Endothelial cell of umbilical vein (primary cell): ENCODE data around the gene HTRA3. TPM values are rescaled to one million over a fixed set of nuclear protein-coding genes. Genes with fewer than 3 reads are reported as not detected.

ENCODE experiments used
- BruUV-seq: library from RNA; stranded (reverse); fragments of 400-500 nt; replicated peaks from 2 replicates; lab custom pipeline; 2021; lab: Mats Ljungman, UMichigan
- CTCF ChIA-PET: fragments of 300-600, 350-600 bp; sonication (Branson Sonifier 250); formaldehyde crosslinking; loops from one replicate; lab custom pipeline; 2021; ENCODE audit warnings: antibody characterized with exemption, inconsistent platforms; lab: Charles Lee
- POLR2A ChIA-PET: fragments of 300-600, 350-600 bp; sonication (Branson Sonifier 250); formaldehyde crosslinking; loops from one replicate; lab custom pipeline; 2021; ENCODE audit warnings: antibody characterized with exemption, inconsistent platforms; lab: Charles Lee
- DNase-seq: peaks from one replicate; pipeline ENCODE4 v3.0.0-alpha.2; 2011; ENCODE audit warnings: low read depth, low spot score
- FAIRE-seq: peaks from 2 replicates; lab custom pipeline; 2011; peaks lifted over from hg19 to GRCh38; lab: Jason Lieb, UNC
- H2AFZ ChIP-seq: 2 replicates; pipeline ENCODE4 v1.6.0; 2012; ENCODE audit warnings: low read depth, low read length, control low read depth, inconsistent platforms
- H3K27ac ChIP-seq: 2 replicates; pipeline ENCODE4 v1.5.1; 2011; ENCODE audit warnings: low read depth, mild to moderate bottlenecking, control low read depth, low read length, moderate library complexity; ENCODE audit not compliant: insufficient read depth
- H3K27me3 ChIP-seq, 2 experiments: 2 replicates each; pipeline versions ENCODE4 v1.6.0 to v1.6.1; 2011; ENCODE audit warnings: low read length in 2 of 2, mixed read lengths in 1 of 2; ENCODE audit not compliant: control insufficient read depth in 2 of 2, insufficient read depth in 2 of 2
- H3K36me3 ChIP-seq, 2 experiments: 2 replicates in 1 of 2; 3 replicates in 1 of 2; pipeline ENCODE4 v1.5.1; 2011; ENCODE audit warnings: low read length in 2 of 2, mild to moderate bottlenecking in 1 of 2, moderate library complexity in 1 of 2; ENCODE audit not compliant: control insufficient read depth in 2 of 2, insufficient read depth in 2 of 2; ENCODE audit errors: extremely low read depth in 1 of 2
- H3K4me1 ChIP-seq: 3 replicates; pipeline ENCODE4 v1.5.1; 2011; ENCODE audit warnings: mild to moderate bottlenecking, low read length; ENCODE audit not compliant: control insufficient read depth, insufficient read depth; ENCODE audit errors: extremely low read depth
- H3K4me2 ChIP-seq: 2 replicates; pipeline ENCODE4 v1.6.1; 2011; ENCODE audit warnings: low read length, control low read depth, mixed read lengths; ENCODE audit not compliant: insufficient read depth
- H3K4me3 ChIP-seq, 3 experiments: fragments of 200-600 bp in 1 of 3; sonication (generic), shearing (Covaris generic) in 1 of 3; replicated peaks in 1 of 3; 2 replicates each; pipeline ENCODE4 v1.5.1; 2011 to 2016; ENCODE audit warnings: control low read depth in 3 of 3, low read length in 3 of 3, mild to moderate bottlenecking in 2 of 3, inconsistent platforms in 1 of 3, low read depth in 1 of 3, moderate library complexity in 1 of 3; ENCODE audit not compliant: insufficient read depth in 1 of 3
- H3K79me2 ChIP-seq: 2 replicates; pipeline ENCODE4 v1.6.0; 2012; ENCODE audit warnings: low read length, inconsistent platforms; ENCODE audit not compliant: control insufficient read depth, insufficient read depth
- H3K9ac ChIP-seq: replicated peaks from 2 replicates; pipeline ENCODE3; 2011; ENCODE audit warnings: low read length, control low read depth; ENCODE audit not compliant: insufficient read depth; ENCODE audit errors: extremely low read depth
- H3K9me1 ChIP-seq: replicated peaks from 3 replicates; pipeline ENCODE4 v1.6.0; 2011; ENCODE audit warnings: mild to moderate bottlenecking, low read length; ENCODE audit not compliant: control insufficient read depth, insufficient read depth; ENCODE audit errors: extremely low read depth
- H3K9me3 ChIP-seq: replicated peaks from 2 replicates; pipeline ENCODE4 v1.5.1; 2012; ENCODE audit warnings: low read length, inconsistent platforms; ENCODE audit not compliant: control insufficient read depth, insufficient read depth
- H4K20me1 ChIP-seq: replicated peaks from 2 replicates; pipeline ENCODE3; 2011; ENCODE audit warnings: mild to moderate bottlenecking, low read length; ENCODE audit not compliant: control insufficient read depth, insufficient read depth; ENCODE audit errors: extremely low read depth
- CTCF ChIP-seq, 2 donors: IDR thresholded peaks; 1 replicate in 1 of 2; 2 replicates in 1 of 2; pipeline ENCODE4 v1.5.1; 2011; ENCODE audit warnings: low read length in 2 of 2, mild to moderate bottlenecking in 2 of 2, moderate library complexity in 2 of 2, control low read depth in 1 of 2, inconsistent platforms in 1 of 2, low read depth in 1 of 2; ENCODE audit not compliant: insufficient read depth in 1 of 2; ENCODE audit errors: extremely low read depth in 1 of 2
- EZH2 ChIP-seq: IDR thresholded peaks from 2 replicates; pipeline ENCODE4 v1.6.1; 2012; ENCODE audit warnings: borderline replicate concordance, low read depth, mild to moderate bottlenecking, moderate library complexity, low read length, inconsistent platforms; ENCODE audit not compliant: severe bottlenecking
- FOS ChIP-seq: IDR thresholded peaks from 2 replicates; pipeline ENCODE4 v1.6.1; 2011; ENCODE audit warnings: mild to moderate bottlenecking, low read length, moderate library complexity, borderline replicate concordance; ENCODE audit not compliant: insufficient read depth
- GATA2 ChIP-seq: IDR thresholded peaks from 2 replicates; pipeline ENCODE4 v1.7.0; 2011; ENCODE audit warnings: low read depth, mild to moderate bottlenecking, moderate library complexity, mixed read lengths, low read length; ENCODE audit not compliant: insufficient read length, insufficient read depth
- JUN ChIP-seq: IDR thresholded peaks from 2 replicates; pipeline ENCODE4 v1.6.1; 2011; ENCODE audit warnings: borderline replicate concordance, low read depth; ENCODE audit not compliant: insufficient read length, insufficient read depth
- MAX ChIP-seq: IDR thresholded peaks from 2 replicates; pipeline ENCODE4 v1.6.1; 2011; ENCODE audit not compliant: insufficient read depth, insufficient read length
- MYC ChIP-seq: IDR thresholded peaks from one replicate; pipeline ENCODE4 v1.6.1; 2011; ENCODE audit warnings: mild to moderate bottlenecking, low read depth, low read length
- POLR2A ChIP-seq: IDR thresholded peaks from 2 replicates; pipeline ENCODE4 v1.6.1; 2012; ENCODE audit warnings: low read depth, mild to moderate bottlenecking, control low read depth, low read length
- POLR2AphosphoS5 ChIP-seq: IDR thresholded peaks from 2 replicates; pipeline ENCODE4 v1.6.1; 2012; ENCODE audit warnings: low read depth, mild to moderate bottlenecking, control low read depth, low read length, moderate library complexity; ENCODE audit not compliant: insufficient read depth
- dilution Hi-C: fragments of 300-500 bp; cut with MboI; formaldehyde crosslinking; loops from one replicate; pipeline ENCODE4 v1.15.0; 2019; ENCODE audit warnings: low sequenced_read_pairs; ENCODE audit not compliant: extremely low pct_ligation_motif_present
- intact Hi-C: fragments of 100-400 bp; cut with micrococcal nuclease; formaldehyde crosslinking; loops from one replicate; pipeline ENCODE4 v1.10.0; 2022
- polyA plus RNA-seq, 4 experiments: library from polyadenylated mRNA; depleted of rRNA in 3 of 4; stranded (reverse) in 3 of 4; unstranded in 1 of 4; fragments of >200 nt; gene quantifications; 2 replicates each; pipeline versions ENCODE4 v1.2.1 to v1.2.3, GENCODE V29; 2011 to 2012; ENCODE audit warnings: missing spikeins in 1 of 4
- total RNA-seq: library from RNA; stranded (reverse); gene quantifications from 2 replicates; pipeline ENCODE4 v1.2.3, GENCODE V29; 2021

The HTRA3 gene
- total and polyA plus RNA-seq, 2 donors (not counting 3 experiments of a cell fraction or from before 2014, with no cell fraction given) = 9.0 to 12.0 TPM

DNA sequence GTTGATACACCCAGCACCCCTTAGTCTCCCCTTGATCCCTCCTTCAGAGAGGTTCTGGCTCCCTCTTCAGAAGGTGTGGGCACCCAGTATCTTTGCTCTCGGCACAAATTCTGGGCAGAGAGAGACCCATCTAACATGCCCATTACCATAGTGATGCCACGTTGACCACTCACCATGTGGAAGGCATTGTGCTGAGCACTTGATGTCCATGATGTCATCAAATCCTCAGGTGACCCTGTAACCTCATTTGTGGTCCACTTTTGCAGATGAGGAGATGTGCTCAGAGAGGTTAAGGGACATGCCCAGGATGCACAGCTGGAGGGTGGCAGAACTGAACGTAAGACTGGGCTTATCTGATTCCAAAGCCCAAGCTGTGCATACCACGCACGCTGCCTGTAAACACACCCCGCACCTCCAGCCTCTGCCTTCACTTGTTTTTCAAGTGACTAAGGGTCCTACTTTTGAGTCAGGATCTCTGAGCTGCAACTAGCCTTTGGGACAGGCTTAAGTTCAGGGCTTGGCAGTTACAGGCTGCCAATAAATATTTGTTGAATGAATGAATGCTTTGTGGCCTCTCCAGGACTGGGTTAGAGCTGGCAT, 55.2 kb downstream of the HTRA3 start:
- TF ChIP-seq CTCF (IDR thresholded peaks at IDR 0.05; ENCODE audit: extremely low read depth in 1 of 2, insufficient read depth in 1 of 2, low read depth in 1 of 2, low read length in 2 of 2) (no peak), JUN (no peak), MYC (no peak), POLR2A (no peak), EZH2 (no peak), FOS (no peak), POLR2AphosphoS5 (no peak), MAX (no peak), GATA2 (no peak)
- H2AFZ ChIP-seq = no peak overlapping the region
- no peak overlapping the region for H3K4me2 ChIP-seq
- no peaks in the 10 kb centered on the region for H4K20me1 ChIP-seq
- H3K36me3 ChIP-seq = no peaks in the 10 kb centered on the region
- DNase-seq = no peak
- H3K4me3 ChIP-seq = no peak overlapping the region
- no peaks in the 10 kb centered on the region for H3K79me2 ChIP-seq
- ChIA-PET CTCF (interaction anchor here (1.2 kb wide), 1 partner anchor 19 kb away, joined by 4 read pairs; no protein-coding TSS in a partner anchor), POLR2A (no interaction called here)
- no peak overlapping the region for H3K27ac ChIP-seq
- H3K4me1 ChIP-seq = no peaks in the 10 kb centered on the region
- H3K9me3 ChIP-seq = no peaks in the 10 kb centered on the region
- intact Hi-C loops (no loop called here), dilution Hi-C loops (no loop called here)
- peaks cover 2 to 3% of the 10 kb centered on the region in 2 experiments for H3K27me3 ChIP-seq
- BruUV-seq = no TSS peak
- no peaks in the 10 kb centered on the region for H3K9me1 ChIP-seq
- FAIRE-seq = no peak
- no peak overlapping the region for H3K9ac ChIP-seq
